NCI-H1694 treated with DMSO at 0.1 percent for 48 hours (cell line): ENCODE measurements around the gene PAX2.
A peak's percentile ranks its signal among the peaks of the same experiment; 100 is the strongest.

ENCODE experiments used
- DNase-seq: peaks from one replicate; lab custom pipeline; 2025; lab: John Stamatoyannopoulos, UW

The PAX2 gene

DNA sequence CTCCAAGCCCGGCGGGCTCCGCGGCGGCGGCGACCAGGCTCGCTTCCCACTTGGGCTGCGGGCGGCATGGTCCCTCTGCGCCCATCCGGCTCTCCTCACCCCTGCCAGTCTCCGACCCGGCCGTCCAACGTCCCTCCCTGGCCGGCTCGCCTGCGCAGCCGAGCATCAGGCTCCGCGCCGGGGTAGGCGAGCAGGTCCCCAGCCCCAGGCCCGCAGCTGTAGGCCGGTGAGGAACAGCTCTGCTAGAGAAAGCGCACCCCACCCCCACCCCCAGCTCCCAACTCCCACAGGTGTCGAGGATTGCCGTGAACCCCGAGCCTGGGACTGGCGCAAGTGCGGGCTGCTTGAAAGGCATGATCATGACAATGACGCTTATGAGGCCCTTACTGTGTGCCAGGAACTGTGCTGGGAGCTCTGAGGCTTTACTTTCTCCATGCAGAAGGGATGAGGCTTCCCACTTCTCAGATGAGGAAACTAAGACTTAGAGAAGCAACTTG lies 20.8 kb upstream of the PAX2 start:
- no peak for DNase-seq

DNA sequence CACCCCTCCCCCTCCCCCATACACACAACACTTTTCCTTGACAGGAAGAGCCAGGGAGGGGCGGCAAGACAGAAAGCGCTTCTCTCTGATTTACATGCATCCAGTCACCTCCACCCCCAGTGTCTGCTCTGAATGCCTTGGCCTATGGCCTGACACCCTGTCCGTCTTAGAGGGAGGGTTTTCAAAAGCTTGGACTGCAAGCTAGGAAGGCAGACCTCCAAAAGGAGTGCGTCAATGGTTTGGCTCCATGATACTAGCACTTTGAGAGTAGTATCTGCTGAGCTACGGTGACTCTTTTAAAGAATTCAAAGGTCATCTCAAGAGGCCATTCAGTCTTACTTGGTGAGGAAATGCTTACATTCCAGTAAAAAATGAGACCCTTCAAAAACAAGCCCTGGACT lies 20.3 kb upstream of the PAX2 start:
- DNase-seq, result no peak

DNA sequence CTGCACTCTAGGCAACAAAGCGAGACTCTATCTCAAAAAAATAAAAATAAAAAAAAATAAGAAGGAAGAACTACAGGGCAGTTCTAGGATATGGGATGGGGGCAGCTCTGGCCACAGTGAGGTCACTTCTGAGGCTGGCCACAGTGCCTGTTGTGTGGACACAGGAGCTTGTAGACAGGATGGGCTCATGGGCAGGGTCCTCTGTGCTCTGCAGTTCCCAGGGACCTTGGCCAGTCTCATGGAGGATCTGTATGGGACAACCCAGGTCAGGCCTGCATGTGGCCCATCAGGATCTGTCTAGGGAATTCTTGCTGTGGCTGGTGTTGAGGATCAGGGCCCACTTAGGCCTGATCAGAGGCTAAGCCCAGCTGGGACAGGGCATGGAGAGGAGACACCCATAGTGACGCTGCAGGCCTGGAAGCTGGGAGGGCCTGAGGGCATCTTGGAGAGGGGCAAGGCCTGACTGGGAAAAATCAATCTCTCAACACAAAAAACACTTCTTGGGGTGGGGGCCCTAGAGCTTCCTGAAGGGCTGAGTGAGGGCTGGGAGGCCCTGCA lies 19.4 kb upstream of the PAX2 start:
- DNase-seq, result no peak

DNA sequence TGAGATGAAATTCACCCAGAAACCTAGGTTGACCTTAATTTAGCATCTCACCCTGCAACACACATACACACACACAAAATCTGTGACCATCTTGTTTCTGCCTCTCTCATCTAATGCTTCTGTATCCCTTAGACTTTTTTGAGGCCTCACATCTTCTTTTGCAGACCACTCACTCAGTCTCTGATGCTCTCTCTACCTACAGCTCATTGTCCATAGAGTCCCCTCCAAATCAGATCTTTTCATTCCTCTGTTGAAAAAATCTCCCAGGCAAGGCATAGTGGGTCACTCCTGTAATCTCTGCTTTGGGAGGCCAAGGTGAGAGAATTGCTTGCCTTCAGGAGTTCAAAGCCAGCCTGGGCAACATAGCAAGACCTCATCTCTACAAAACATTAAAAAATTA lies 17.6 kb upstream of the PAX2 start:
- DNase-seq, result no peak

DNA sequence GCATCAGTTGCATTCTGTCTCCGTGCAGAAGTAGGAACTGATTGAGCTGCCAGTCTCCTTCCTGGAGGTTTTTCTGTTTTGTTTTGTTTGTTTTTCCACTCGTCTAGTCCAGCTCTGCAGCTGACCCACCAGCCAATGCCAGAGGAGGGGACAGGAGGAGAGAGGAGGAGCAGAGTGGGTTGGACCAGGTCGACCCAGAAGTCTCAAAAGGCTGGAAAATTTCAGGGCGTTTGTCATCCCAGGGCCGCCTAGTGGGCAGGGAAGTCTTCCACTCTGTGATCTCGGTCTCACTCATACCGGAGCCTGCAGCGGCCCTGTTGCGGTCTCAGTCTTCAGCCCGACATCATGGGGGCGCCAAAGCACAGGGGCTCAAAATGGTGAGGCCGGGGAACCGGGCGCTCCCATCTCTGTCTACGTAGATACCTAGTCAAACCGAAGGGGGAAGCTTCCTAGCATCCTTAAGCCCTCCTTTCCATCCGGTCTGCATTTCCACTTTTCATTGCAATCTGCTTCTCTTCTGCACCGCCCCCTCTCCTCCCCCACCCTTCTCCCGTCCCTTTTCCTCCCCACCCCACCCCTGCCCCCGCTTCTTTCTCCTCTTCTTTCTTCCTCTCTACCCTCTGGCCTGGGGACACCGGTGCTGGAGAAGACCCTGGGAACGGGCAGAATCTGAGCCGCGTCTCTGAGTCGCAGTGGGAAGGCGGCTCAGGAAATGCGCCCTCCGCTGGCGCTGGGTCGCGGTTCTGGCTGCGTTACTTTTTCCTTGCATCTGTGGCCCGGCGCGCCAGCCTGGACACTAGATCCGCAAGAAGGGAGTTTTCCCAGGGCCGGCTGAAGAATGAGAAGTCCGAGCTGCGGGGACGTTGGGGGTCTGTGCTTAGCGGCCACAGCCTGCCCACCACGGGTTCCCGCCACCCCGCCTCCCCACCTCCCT lies 16.2 kb upstream of the PAX2 start:
- peak; percentile 82 for DNase-seq

DNA sequence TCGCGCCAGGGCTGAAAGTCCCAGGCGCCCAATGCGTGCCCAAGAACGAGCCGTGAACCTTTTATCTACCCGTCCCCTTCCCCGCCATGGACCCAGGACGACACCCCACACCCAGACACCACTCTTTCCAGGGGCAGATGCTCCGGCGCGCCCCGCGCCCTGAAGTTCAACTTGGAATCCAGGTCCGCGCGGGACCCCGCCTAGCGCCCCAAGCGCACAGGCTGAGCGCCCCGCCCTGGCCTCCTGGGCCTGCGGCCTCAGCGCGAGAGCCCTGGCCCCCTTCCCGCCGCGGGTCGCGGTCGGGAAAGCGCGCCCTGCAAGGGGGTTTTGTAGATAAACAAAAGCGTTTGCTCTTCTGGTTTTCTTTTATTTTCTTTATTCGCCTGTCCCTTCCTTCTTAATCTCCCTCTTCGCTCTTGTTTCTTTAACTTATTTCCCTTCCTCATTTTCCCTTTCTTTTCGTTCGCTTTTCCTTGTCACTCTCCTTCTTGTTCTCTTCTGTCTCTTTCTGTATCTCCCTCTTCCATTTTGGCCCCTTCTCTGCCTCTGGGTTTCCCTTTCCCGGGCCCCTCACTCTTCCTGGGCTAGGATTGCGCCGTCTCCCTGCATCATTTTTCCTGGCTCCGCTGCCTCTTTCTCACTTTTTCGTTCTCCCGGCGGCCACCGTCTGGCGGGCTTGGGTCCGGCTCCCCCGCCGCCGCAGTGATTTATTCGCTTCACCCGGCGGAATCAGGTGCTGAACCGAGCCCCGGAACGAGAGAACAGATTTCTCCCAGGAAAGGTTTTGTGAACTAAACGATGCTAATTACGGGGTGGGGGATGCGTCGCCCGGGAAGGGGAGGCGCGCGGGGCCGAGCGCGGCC lies 15.3 kb upstream of the PAX2 start:
- no peak for DNase-seq

DNA sequence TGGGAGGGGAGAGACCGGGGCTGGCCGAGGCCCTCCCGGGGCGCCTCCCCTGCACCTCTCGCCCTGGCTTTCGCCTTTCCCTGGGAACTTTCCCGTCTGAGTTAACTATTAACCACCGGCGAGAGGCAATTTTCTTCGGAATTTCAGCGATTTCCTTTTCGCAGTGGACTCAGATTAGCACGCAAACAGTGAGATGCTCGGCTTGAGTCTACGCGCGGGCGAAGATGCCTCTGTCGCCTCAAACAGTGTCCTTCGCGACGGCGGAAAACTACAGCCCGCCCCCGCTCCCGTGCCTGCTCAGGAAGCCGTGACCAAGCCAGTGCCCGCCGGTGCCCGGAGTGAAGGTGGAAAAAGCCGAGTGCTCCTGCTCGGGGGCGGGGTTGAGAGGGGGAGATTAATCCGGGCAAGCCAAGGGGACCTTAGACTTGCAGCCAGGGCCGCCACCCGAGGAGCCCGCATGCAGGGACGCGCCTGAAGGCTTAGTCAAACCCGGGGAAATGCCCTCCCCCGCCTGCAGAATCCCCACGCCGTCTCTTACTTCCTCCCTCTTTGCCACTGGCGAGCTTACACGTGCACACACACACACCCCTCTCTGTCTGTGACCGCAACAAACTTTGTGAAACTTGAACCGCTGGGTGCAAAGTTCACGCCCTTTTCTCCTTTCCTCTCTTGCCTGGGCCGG lies 14.5 kb upstream of the PAX2 start:
- no peak for DNase-seq

DNA sequence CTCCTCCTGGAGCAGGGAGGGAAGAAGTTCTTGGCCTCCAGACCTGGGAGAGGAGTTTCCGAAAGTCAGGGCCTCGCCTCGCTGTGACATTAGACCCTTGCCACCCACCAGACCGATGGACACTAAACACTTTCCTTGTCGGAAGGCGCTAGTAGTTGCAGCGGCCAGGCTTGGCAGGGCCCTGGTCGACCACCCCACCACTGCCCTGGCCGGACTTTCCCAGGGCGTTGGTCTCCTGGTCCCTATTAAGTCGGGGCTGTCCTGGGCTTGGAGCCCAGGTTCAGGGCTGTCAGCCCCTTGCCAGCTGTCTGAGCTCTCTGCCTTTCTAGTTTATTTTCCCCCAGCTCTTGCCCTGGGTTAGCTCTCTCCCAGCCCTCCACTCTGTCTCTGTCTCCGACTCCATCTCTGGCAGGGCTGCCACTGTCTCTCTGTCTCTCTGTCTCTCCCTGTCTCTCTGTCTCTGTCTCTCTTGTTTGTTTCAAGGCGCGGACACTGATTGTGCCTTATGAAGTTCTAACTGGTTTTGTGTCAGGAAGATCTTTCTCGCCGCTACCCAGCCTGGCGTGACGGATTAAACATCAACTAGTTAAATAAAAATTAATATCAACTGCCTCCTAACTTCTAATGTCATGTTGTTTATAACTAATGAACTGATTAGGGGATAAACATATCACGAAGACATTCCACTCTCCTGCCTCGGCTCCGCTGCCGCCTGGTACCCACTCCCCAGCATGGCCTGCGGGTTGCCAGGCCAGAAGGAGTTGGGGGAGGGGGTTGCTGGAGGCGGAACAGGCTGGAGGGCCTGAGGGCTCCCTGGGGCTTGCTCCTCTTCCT lies 13.8 kb upstream of the PAX2 start:
- DNase-seq, result no peak

DNA sequence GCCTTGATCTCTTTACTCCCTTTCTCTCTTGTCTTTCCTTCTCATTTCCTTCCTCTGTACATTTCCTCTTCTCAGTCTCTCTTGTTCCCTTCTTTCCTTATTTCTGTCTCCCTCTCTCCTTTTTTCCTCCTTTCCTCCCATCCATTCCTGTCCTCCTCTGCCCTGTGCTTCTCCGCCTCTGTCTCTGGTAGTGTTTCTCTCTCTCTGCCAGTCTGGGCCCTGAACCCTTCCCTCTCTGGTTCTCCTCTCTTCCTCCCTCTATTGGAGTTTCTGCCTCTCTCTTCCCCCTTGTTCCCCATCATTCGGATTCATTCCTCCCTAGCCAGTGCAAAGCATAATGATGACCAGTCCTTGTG lies 13.2 kb upstream of the PAX2 start:
- no peak for DNase-seq

DNA sequence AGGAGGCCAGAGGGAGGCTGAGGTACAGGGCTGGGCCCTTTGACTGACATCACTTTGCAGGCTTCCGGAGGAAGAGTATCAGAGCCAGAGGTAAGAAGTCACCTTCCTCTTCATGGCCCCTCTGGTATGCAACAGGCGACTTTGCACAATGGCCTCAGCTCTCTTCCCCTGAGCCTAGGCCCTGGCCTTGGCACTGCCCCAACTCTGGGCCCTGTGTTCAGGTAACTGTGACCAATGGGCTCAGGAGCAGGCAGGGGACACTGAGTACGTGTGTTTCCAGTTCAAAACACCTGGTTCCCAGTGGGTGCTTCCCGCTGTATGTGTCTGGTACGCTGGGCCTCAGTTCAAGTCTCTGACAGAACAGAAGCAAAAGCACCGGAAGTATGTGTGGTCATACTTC lies 12.1 kb upstream of the PAX2 start:
- no peak for DNase-seq

DNA sequence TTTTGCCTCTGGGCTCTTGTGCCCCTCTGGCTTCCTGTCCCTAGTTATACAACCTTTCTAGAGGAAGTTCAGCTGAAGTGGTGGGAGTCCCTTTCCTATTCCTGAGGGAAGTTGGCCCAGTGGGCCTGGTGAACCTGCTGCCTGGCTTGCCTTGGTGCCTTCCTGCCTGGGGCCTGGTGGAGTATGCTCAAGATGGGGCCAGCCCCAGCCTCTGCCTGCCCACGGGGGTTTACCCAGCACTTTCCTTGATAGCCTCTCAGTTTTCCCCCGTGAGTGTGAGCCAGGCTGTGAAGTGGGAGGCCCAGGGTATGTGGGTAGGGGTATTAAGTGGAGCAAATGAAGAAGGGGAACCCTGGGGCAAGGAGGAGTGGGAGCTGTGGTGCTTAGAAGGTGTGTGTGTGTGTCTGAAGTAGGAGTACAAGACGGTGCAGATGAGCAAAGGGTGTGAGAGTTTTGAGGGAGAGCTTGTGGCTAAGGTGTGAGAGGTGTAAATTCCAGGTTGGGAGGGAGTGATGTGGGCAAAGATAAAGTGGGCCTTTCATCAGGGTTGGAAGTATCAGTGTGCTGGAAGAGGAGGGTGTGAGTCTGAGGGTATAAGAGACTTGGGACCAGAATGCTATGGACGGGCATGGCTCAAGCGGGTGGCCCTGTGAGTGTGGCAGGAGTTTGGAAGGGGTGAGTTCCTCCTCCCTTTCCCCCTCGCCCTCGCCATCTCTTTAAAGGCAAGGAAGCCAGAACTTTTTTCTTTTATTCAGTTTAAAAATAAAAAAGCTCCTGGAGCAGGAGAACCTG lies 10.9 kb upstream of the PAX2 start:
- no peak for DNase-seq

DNA sequence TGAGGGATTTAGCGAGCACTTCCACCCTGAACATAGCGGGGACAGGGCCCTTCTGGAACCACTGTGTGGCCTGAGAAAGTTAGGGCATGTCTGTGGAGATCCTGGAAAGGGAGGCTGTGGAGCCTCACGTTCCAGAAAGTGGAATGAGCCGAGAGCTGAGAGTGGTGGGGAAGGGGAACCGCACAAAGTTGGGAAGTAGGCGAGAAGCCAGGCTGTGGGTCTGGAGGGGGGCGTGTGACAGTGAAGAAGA lies 10.4 kb upstream of the PAX2 start:
- no peak for DNase-seq

DNA sequence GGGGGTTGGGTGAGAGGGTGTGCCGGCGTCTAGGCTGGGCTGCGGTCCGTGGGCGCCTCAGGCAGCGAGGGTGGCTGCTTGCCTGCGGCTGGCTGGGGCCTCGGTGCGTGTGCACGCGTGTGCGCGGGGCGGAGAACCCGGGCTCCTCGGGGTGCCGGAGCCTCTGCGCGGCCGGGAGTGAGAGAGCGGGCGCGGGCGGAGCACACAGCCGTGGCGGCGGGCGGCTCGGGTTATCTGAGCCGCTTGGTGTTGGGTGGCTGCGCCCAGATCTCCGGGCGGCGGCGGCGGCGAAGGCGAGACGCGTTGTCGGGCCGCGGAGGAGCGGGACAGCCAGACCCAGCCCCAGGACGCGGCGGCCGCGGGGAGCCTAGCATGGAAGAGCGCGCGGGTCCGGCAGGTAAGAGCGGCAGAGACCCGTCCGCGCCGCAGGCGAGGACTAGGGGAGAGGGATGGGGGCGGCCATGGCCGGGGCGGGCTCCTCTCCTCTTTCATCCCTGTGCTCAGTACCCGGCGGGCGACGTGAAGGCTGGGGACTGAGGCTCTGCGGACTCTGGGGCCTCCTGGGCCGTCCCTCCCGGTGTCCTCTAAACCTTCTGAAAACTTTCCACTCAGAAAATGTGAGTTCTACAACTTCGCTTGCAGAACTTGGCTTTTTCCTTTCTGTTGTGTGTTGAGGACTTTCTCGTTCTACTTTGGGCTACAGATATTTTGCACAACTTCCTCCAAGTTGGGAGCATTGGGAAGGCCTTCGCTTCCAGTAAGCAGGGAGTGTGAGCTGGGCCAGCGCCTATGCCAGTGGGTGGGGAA lies 9.8 kb upstream of the PAX2 start:
- DNase-seq, result no peak

DNA sequence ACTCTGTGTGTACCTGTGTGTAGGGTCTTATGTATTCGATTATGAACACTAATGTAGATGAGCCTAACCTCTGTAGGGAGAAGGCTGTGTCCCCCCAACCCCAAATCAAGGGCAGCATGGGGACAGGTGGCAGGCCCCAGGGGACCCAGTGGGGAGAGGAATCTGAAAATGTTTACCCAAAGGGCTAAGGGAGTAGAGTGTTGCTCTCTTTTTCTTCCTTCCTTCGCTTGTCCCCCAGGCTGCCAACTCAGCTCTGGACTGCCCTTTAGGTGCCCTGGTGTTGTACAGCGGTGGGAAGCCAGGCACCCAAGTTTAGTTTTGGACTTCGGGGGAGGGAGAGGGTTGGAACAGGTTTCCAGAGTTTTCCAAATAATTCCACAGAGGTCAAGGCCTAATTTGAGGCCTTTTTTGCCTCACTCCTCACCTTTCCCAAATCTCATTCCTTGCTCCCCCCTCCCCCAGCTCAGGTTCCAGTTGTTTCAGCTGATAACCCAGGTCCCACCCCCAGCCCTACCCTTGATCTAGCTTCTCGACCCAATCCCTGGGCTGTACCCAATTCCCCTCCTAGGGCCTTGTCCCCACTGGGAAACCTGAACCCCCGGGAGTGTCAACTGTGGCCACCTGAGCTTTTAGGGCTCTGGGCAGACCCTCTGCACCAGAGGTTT lies 9.1 kb upstream of the PAX2 start:
- no peak for DNase-seq

DNA sequence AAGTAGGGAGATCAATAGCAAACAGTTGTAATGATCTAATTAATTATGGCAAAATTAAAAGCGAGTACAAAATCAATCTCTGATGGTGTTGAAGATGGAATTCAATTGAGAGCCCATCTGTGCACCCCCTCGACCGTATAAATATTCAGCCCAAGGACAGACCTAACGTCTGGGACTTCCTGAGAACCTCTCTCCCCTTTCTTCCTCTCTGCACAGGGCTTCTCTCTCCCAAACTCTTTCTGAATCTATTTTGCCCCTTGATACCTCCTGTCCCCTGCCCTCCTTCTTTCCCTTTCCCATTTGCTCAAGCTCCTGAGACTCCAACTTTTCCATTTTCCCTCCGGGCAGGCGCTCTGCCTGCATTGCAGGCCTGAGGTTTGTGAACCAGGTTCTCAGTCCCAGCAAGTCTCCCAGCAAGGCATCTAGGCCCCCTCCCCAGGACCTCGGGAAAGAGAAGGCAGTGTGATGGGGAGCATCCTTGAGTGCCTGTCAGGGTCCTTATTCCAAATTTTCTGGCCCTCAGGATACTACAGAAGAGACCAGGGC lies 8.5 kb upstream of the PAX2 start:
- no peak for DNase-seq

DNA sequence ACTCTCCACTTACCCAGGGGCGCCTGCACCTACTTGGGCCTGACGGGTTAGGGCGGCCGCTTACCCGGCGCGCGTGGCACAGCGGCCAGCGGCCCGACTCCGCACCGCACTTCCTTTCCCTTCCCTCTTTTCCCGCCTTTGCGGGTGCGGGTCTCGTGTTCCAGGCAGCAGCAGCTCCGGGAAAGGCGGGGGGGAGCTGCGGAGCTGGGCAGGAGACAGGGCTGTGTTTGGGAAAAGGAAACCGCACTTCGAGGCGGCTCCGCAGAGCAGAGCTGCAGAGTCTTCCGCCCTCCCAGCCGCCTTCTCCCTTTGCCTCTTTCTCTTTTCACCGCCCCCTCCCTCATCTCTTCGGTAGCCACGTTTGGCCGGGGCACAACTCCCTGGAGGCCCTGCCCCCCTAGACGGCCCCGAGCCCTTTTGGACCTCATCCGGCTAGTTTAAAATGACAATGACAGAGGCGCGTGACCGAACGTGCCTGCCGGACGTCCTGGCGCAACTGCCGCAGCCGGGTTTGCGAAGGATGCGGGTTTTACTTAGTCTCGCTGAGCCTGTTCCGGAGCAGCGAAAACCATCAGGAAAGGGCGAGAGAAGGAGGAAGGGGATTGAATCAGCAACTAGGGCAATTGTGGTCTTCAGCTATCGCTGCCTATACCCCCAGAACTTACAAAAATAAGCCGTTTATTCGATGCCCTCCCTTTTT lies 7.9 kb upstream of the PAX2 start:
- DNase-seq, result no peak

DNA sequence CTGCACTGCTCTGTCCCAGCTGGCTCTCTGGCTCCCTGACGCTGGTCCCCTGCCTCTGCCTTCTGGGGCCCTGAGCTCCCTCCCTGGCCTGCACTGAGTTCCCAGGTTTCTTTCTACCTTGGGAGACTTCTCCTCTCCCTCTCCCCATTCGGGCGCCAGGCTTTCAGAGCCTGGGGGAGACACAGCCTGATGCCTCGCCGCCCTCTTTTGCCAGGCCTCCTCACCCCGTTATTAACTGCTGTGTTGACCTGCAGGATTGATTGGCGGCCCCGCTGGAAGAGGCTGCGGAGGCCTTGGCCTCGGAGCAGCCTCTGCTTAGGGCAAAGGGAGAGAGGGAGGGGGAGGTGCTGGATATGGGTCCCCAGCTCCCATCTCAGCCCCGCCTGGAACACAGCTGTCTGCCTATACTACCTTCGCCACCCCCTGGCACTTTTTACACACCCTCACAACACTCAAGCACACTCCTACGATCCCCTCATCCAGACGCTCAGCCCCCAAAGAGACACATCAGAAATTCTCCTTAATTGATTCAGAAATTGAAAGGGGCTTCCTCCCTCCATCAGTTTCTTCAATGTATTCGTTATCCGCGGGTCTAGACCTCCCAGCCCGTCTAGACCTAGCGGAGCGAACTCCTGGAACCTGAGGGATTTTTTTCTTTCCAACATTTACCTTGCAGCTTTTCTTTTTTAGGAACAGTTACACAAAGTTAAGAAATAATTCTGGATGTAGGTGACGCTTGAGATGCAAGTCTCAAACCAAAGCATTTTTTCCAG lies 7.1 kb upstream of the PAX2 start:
- no peak for DNase-seq
